NCI-H2029 treated with DMSO at 0.1 percent for 48 hours (cell line): Measurements from ENCODE around the gene PPP1R9A.

Source experiments
- DNase-seq: peaks from one replicate; lab custom pipeline; 2025; lab: John Stamatoyannopoulos, UW

The PPP1R9A gene

GRCh38 chr7:95035295-95035694, 127.9 kb downstream of the PPP1R9A start:
- DNase-seq, result no peak

- DNase-seq, result no peak
These were observed 133.6 kb downstream of the PPP1R9A start for GRCh38 chr7:95041031-95041430.

GRCh38 chr7:95045236-95045923, 138.0 kb downstream of the PPP1R9A start:
- DNase-seq, result no peak

GRCh38 chr7:95046494-95047240, 139.3 kb downstream of the PPP1R9A start:
- no peak for DNase-seq

- DNase-seq, result no peak
These were observed 139.9 kb downstream of the PPP1R9A start for GRCh38 chr7:95047291-95047690.

- DNase-seq, result no peak
These were observed 145.2 kb downstream of the PPP1R9A start for GRCh38 chr7:95052566-95053094.

GRCh38 chr7:95054386-95054785, 147.0 kb downstream of the PPP1R9A start:
- DNase-seq, result no peak

- DNase-seq, result no peak
These were observed 147.9 kb downstream of the PPP1R9A start for GRCh38 chr7:95055295-95055694.

- DNase-seq, result no peak
These were observed 148.8 kb downstream of the PPP1R9A start for GRCh38 chr7:95056107-95056739.

GRCh38 chr7:95056901-95057300, 149.5 kb downstream of the PPP1R9A start:
- DNase-seq, result no peak

GRCh38 chr7:95059842-95060313, 152.5 kb downstream of the PPP1R9A start:
- DNase-seq, result no peak

GRCh38 chr7:95062901-95063300, 155.5 kb downstream of the PPP1R9A start:
- no peak for DNase-seq

- DNase-seq, result no peak
These were observed 159.5 kb downstream of the PPP1R9A start for GRCh38 chr7:95066737-95067530.

- DNase-seq, result no peak
These were observed 181.3 kb downstream of the PPP1R9A start for GRCh38 chr7:95088536-95089215.

- DNase-seq, result no peak
These were observed 182.3 kb downstream of the PPP1R9A start for GRCh38 chr7:95089414-95090315.

- DNase-seq, result no peak
These were observed 184.9 kb downstream of the PPP1R9A start for GRCh38 chr7:95092324-95092723.

GRCh38 chr7:95095259-95095965, 188.0 kb downstream of the PPP1R9A start:
- DNase-seq, result no peak

GRCh38 chr7:95095966-95096540, 188.7 kb downstream of the PPP1R9A start:
- DNase-seq, result no peak

- DNase-seq, result no peak
These were observed 189.9 kb downstream of the PPP1R9A start for GRCh38 chr7:95097291-95097690.
